NCI-H748 (cell line): Measurements from ENCODE around the gene SLC22A17.

Source experiments
- DNase-seq: peaks from one replicate; lab custom pipeline; 2025; ENCODE audit not compliant: unreplicated experiment; lab: John Stamatoyannopoulos, UW

SLC22A17 gene

GRCh38 chr14:23364164-23365035, 11.7 kb upstream of the SLC22A17 start:
- no peak for DNase-seq

GRCh38 chr14:23362200-23362599, 9.5 kb upstream of the SLC22A17 start:
- no peak for DNase-seq

GRCh38 chr14:23361763-23362162, 9.1 kb upstream of the SLC22A17 start:
- no peak for DNase-seq

GRCh38 chr14:23361320-23361719, 8.6 kb upstream of the SLC22A17 start:
- no peak for DNase-seq

GRCh38 chr14:23360496-23360895, 7.8 kb upstream of the SLC22A17 start:
- DNase-seq: no peak

GRCh38 chr14:23359722-23360447, 7.2 kb upstream of the SLC22A17 start:
- no peak for DNase-seq

GRCh38 chr14:23359167-23359626, 6.5 kb upstream of the SLC22A17 start:
- DNase-seq: no peak

- DNase-seq: no peak
Measured at GRCh38 chr14:23358553-23359166, 6.0 kb upstream of the SLC22A17 start.

- no peak for DNase-seq
Measured at GRCh38 chr14:23358042-23358441, 5.4 kb upstream of the SLC22A17 start.

- no peak for DNase-seq
Measured at GRCh38 chr14:23357261-23357660, 4.6 kb upstream of the SLC22A17 start.

- no peak for DNase-seq
Measured at GRCh38 chr14:23356662-23357061, 4.0 kb upstream of the SLC22A17 start.

- no peak for DNase-seq
Measured at GRCh38 chr14:23355871-23356435, 3.3 kb upstream of the SLC22A17 start.

GRCh38 chr14:23354990-23355389, 2.3 kb upstream of the SLC22A17 start:
- DNase-seq: no peak

GRCh38 chr14:23353433-23353780, 720 bp upstream of the SLC22A17 start:
- DNase-seq: no peak

GRCh38 chr14:23351681-23352505, 794 bp downstream of the SLC22A17 start:
- peak; percentile 68 for DNase-seq

- no peak for DNase-seq
Measured at GRCh38 chr14:23349156-23349845, 3.4 kb downstream of the SLC22A17 start.

GRCh38 chr14:23348297-23348655, 4.4 kb downstream of the SLC22A17 start:
- no peak for DNase-seq

- DNase-seq: no peak
Measured at GRCh38 chr14:23347406-23348296, 5.0 kb downstream of the SLC22A17 start.
